Measurements from ENCODE around the gene LRRC8D.

- no peak for TF ChIP-seq CTCF (IDR thresholded peaks at IDR 0.05)
- no peak for TF ChIP-seq SIN3A (IDR thresholded peaks at IDR 0.05; ENCODE audit: borderline replicate concordance, insufficient read depth, low read depth, low read length)
Observed at GRCh38 chr1:89878256-89878655, 57.4 kb downstream of the LRRC8D start.

All from Panc1 (cell line).